ENCODE measurements around the gene OXSR1.
"Not testable (repeated sequence)": the region's sequence is repeated elsewhere in the genome, so short reads cannot be mapped to it uniquely, and the experiment has no call there.

Gene OXSR1

GRCh38 chr3:38283810-38284755 is 118.7 kb downstream of the OXSR1 start:
- H4K20me1 ChIP-seq (ENCODE audit: insufficient read depth, low read length) = no peaks in the 10 kb centered on the region
- H3K9ac ChIP-seq (ENCODE audit: low read length) = no peak overlapping the region
- no peak overlapping the region for H2AFZ ChIP-seq (ENCODE audit: low read depth, low read length)
- H3K27me3 ChIP-seq (ENCODE audit: low read depth, low read length) = no peaks in the 10 kb centered on the region
- no peaks in the 10 kb centered on the region for H3K36me3 ChIP-seq (replicated peaks; ENCODE audit: low read depth, low read length)
- H3K4me2 ChIP-seq (ENCODE audit: low read length) = no peak overlapping the region
- TF ChIP-seq EZH2phosphoT487 (IDR thresholded peaks at IDR 0.05; ENCODE audit: low read depth) (no peak), CTCF (IDR thresholded peaks at IDR 0.05; ENCODE audit: low read depth, low read length) (no peak)
- H3K4me3 ChIP-seq (ENCODE audit: low read length) = no peak overlapping the region
- no peaks in the 10 kb centered on the region for H3K79me2 ChIP-seq (ENCODE audit: low read length)
- peaks cover 13% of the 10 kb centered on the region for H3K4me1 ChIP-seq (ENCODE audit: low read length)
- no peak overlapping the region for H3K27ac ChIP-seq (ENCODE audit: low read length)
- no peaks in the 10 kb centered on the region for H3K9me3 ChIP-seq (ENCODE audit: insufficient read depth, low read length)

GRCh38 chr3:38284756-38285150 is 119.4 kb downstream of the OXSR1 start:
- no peak overlapping the region for H3K4me2 ChIP-seq (ENCODE audit: low read length)
- no peak for TF ChIP-seq EZH2phosphoT487 (IDR thresholded peaks at IDR 0.05; ENCODE audit: low read depth)
- no peak for TF ChIP-seq CTCF (IDR thresholded peaks at IDR 0.05; ENCODE audit: low read depth, low read length)
- peaks cover 13% of the 10 kb centered on the region for H3K4me1 ChIP-seq (ENCODE audit: low read length)
- no peak overlapping the region for H2AFZ ChIP-seq (ENCODE audit: low read depth, low read length)
- no peak overlapping the region for H3K27ac ChIP-seq (ENCODE audit: low read length)
- no peak overlapping the region for H3K9ac ChIP-seq (ENCODE audit: low read length)
- no peaks in the 10 kb centered on the region for H3K9me3 ChIP-seq (ENCODE audit: insufficient read depth, low read length)
- H3K27me3 ChIP-seq (ENCODE audit: low read depth, low read length) = no peaks in the 10 kb centered on the region
- H3K4me3 ChIP-seq (ENCODE audit: low read length) = no peak overlapping the region
- H3K36me3 ChIP-seq (replicated peaks; ENCODE audit: low read depth, low read length) = no peaks in the 10 kb centered on the region
- no peaks in the 10 kb centered on the region for H4K20me1 ChIP-seq (ENCODE audit: insufficient read depth, low read length)
- no peaks in the 10 kb centered on the region for H3K79me2 ChIP-seq (ENCODE audit: low read length)

- not testable (repeated sequence) for H3K9me3 ChIP-seq (ENCODE audit: insufficient read depth, low read length); H4K20me1 ChIP-seq (ENCODE audit: insufficient read depth, low read length); H3K9ac ChIP-seq (ENCODE audit: low read length); H3K4me1 ChIP-seq (ENCODE audit: low read length); H3K36me3 ChIP-seq (replicated peaks; ENCODE audit: low read depth, low read length); H2AFZ ChIP-seq (ENCODE audit: low read depth, low read length); H3K27ac ChIP-seq (ENCODE audit: low read length); H3K79me2 ChIP-seq (ENCODE audit: low read length); H3K27me3 ChIP-seq (ENCODE audit: low read depth, low read length); H3K4me2 ChIP-seq (ENCODE audit: low read length); H3K4me3 ChIP-seq (ENCODE audit: low read length)
Observed at GRCh38 chr3:38289286-38290217, 124.2 kb downstream of the OXSR1 start.

- H3K4me1 ChIP-seq (ENCODE audit: low read length); H3K9ac ChIP-seq (ENCODE audit: low read length); H4K20me1 ChIP-seq (ENCODE audit: insufficient read depth, low read length); H3K36me3 ChIP-seq (replicated peaks; ENCODE audit: low read depth, low read length); H3K27ac ChIP-seq (ENCODE audit: low read length); H3K4me2 ChIP-seq (ENCODE audit: low read length); H3K4me3 ChIP-seq (ENCODE audit: low read length); H3K79me2 ChIP-seq (ENCODE audit: low read length); H3K27me3 ChIP-seq (ENCODE audit: low read depth, low read length); H3K9me3 ChIP-seq (ENCODE audit: insufficient read depth, low read length); H2AFZ ChIP-seq (ENCODE audit: low read depth, low read length): not testable (repeated sequence)
Observed at GRCh38 chr3:38297053-38297452, 131.7 kb downstream of the OXSR1 start.
